DOHH2 (cell line): ENCODE data around the gene AP3S1.

Experiments
- CTCF ChIP-seq: fragments of 200-600 bp; sonication (generic); IDR thresholded peaks from one replicate; pipeline ENCODE4 v1.5.1; 2014; ENCODE audit warnings: antibody characterized with exemption, mild to moderate bottlenecking, low read depth, low read length; ENCODE audit not compliant: poor library complexity, severe bottlenecking
- EZH2phosphoT487 ChIP-seq: fragments of 200-600 bp; sonication (generic); IDR thresholded peaks from 2 replicates; pipeline ENCODE4 v1.6.1; 2017; ENCODE audit warnings: borderline replicate concordance, mild to moderate bottlenecking, antibody characterized with exemption, low read length, moderate library complexity, mixed read lengths

- no peak for TF ChIP-seq EZH2phosphoT487
- TF ChIP-seq CTCF: no peak
These were observed 14.2 kb downstream of the AP3S1 start for GRCh38 chr5:115855959-115856358.
